ENCODE data around the gene FAM83E. TPM values are rescaled to one million over a fixed set of nuclear protein-coding genes. Genes with fewer than 3 reads are reported as not detected.

Gene FAM83E
- polyA plus RNA-seq, 2 of the 4 experiments (the other 2 are of a cell fraction) = 0.16 to 0.41 TPM

DNA sequence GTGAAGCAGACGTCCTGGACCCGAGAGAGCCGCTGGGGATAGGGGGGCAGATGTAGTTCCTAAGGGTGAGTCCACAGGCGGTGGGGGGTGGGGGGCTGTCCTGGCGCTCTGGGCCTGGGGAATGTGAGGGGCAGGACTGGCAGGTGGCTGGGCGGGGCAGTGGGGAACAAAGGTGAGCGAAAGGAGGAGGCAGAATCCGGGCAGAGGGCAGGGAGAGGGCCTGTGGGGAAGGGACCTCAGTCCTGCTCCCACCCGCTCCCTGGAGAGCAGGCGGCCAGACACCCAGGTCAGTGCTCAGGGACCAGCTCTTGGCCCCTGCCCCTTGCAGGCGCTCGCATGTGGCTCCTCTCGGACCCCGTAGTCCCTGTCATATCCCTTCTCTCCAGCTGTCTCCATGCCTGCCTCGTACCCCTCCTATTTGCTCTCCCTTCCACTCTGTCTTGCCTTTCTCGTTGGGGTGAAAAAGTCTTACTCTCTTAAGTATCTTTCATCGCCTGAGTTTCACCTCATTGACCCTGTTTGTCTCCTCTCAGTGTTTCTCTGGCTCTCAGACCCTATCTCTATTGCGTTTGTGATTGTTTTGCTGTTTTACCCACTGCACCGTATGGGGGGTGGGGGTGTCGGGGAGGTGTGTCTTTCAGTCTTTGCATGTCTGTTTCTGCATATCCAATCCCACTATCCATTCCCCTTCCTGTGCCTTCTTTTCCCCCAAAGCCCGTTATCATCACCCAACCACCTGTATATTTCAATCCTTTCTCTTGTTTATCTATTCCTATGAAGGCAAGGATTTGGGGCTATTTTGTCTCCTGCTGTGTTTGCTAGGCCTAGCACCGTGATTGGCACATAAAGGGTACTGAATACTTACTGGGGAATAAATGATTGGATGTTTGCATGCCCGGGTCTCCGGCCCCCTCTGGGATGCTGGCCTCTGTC, 10.2 kb upstream of the FAM83E start:
- peak overlapping the region; percentile 72 for H3K4me2 ChIP-seq
- H3K27ac ChIP-seq = peak overlapping the region in 1 of 2 experiments; percentile 73; a peak in 3 of 6 replicates
- FAIRE-seq (no peak), DNase-seq (ENCODE audit: low read depth in 1 of 2, low spot score in 1 of 2) (no peak), ATAC-seq (no peak)
- H3K4me1 ChIP-seq = peaks cover 24% of the 10 kb centered on the region
- H3K9me3 ChIP-seq = no peaks in the 10 kb centered on the region
- peak overlapping the region; percentile 29; the same call in 1 of the 3 replicates for H3K4me3 ChIP-seq
- WGBS (ENCODE audit: missing lambda C conversion rate) = 76% methylated on average over 22 of the region's 24 CpGs
- TF ChIP-seq, protein P1, sequence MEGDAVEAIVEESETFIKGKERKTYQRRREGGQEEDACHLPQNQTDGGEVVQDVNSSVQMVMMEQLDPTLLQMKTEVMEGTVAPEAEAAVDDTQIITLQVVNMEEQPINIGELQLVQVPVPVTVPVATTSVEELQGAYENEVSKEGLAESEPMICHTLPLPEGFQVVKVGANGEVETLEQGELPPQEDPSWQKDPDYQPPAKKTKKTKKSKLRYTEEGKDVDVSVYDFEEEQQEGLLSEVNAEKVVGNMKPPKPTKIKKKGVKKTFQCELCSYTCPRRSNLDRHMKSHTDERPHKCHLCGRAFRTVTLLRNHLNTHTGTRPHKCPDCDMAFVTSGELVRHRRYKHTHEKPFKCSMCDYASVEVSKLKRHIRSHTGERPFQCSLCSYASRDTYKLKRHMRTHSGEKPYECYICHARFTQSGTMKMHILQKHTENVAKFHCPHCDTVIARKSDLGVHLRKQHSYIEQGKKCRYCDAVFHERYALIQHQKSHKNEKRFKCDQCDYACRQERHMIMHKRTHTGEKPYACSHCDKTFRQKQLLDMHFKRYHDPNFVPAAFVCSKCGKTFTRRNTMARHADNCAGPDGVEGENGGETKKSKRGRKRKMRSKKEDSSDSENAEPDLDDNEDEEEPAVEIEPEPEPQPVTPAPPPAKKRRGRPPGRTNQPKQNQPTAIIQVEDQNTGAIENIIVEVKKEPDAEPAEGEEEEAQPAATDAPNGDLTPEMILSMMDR (IDR thresholded peaks at IDR 0.05) = no peak
- TF ChIP-seq CHD4 (IDR thresholded peaks at IDR 0.05; ENCODE audit: borderline replicate concordance) (no peak), FOSL2 (IDR thresholded peaks at IDR 0.05) (no peak), FOSL2 (CRISPR knock-in tag; IDR thresholded peaks at IDR 0.05) (no peak), ZNF302 (CRISPR knock-in tag; IDR thresholded peaks at IDR 0.05) (no peak), HEYL (CRISPR knock-in tag; IDR thresholded peaks at IDR 0.05) (no peak)
- TF ChIP-seq, protein P2, sequence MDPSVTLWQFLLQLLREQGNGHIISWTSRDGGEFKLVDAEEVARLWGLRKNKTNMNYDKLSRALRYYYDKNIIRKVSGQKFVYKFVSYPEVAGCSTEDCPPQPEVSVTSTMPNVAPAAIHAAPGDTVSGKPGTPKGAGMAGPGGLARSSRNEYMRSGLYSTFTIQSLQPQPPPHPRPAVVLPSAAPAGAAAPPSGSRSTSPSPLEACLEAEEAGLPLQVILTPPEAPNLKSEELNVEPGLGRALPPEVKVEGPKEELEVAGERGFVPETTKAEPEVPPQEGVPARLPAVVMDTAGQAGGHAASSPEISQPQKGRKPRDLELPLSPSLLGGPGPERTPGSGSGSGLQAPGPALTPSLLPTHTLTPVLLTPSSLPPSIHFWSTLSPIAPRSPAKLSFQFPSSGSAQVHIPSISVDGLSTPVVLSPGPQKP (IDR thresholded peaks at IDR 0.05; ENCODE audit: low read depth, low read length) = no peak
- POLR2A ChIA-PET = no interaction called here
- CTCF ChIA-PET = interaction anchor here (0.6 kb wide), 1 partner anchor 846 kb away, joined by 3 read pairs; no protein-coding TSS in a partner anchor

DNA sequence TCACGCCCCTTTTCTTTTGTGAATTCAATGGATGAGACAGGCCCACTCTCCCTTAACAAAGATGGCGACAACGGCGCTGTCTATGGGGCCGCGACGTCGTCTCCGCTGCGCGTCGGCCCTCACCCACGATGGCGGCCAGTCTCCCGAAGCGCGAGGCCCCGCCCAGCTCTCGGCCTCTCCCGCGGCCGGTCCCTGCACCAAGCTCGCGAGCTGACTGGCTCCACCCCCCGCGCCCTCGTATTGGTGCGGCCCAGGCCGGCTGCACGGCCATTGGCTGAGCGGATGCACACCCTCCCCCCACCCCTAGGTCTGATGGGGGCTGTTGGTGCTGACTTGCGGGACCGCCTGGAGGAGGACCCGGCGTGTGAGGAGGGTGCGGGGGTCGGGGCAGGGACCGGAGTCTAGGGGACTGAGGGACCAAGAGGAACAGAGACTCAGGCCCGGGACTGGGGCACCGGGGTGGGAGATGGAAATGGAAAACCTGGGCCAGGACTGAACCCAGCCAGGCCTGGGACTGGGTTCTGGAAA, 9.3 kb upstream of the FAM83E start:
- H3K4me1 ChIP-seq = peaks cover 27% of the 10 kb centered on the region
- peak overlapping the region; percentile 29 for H3K4me3 ChIP-seq
- DNase-seq (ENCODE audit: low read depth in 1 of 2, low spot score in 1 of 2) (peak; percentile 93 to 97), FAIRE-seq (no peak), ATAC-seq (peak; percentile 71 to 83)
- ChIA-PET POLR2A (interaction anchor here (0.9 to 1.0 kb wide), 2 partner anchors 10 to 14 kb away, joined by 3 to 9 read pairs; no protein-coding TSS in a partner anchor), CTCF (interaction anchor here (0.5 to 1.6 kb wide), 10 partner anchors 9 to 118 kb away, joined by 3 to 5 read pairs (median 3); partner anchors contain the start of genes CA11 and FAM83E)
- TF ChIP-seq KDM1A (IDR thresholded peaks at IDR 0.05; ENCODE audit: low read depth) (no peak), CHD2 (IDR thresholded peaks at IDR 0.05; ENCODE audit: low read length, partially characterized antibody) (peak; percentile 37), CEBPB (IDR thresholded peaks at IDR 0.05) (no peak), MAFK (IDR thresholded peaks at IDR 0.05; ENCODE audit: partially characterized antibody) (no peak)
- TF ChIP-seq, protein P3, sequence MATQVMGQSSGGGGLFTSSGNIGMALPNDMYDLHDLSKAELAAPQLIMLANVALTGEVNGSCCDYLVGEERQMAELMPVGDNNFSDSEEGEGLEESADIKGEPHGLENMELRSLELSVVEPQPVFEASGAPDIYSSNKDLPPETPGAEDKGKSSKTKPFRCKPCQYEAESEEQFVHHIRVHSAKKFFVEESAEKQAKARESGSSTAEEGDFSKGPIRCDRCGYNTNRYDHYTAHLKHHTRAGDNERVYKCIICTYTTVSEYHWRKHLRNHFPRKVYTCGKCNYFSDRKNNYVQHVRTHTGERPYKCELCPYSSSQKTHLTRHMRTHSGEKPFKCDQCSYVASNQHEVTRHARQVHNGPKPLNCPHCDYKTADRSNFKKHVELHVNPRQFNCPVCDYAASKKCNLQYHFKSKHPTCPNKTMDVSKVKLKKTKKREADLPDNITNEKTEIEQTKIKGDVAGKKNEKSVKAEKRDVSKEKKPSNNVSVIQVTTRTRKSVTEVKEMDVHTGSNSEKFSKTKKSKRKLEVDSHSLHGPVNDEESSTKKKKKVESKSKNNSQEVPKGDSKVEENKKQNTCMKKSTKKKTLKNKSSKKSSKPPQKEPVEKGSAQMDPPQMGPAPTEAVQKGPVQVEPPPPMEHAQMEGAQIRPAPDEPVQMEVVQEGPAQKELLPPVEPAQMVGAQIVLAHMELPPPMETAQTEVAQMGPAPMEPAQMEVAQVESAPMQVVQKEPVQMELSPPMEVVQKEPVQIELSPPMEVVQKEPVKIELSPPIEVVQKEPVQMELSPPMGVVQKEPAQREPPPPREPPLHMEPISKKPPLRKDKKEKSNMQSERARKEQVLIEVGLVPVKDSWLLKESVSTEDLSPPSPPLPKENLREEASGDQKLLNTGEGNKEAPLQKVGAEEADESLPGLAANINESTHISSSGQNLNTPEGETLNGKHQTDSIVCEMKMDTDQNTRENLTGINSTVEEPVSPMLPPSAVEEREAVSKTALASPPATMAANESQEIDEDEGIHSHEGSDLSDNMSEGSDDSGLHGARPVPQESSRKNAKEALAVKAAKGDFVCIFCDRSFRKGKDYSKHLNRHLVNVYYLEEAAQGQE (IDR thresholded peaks at IDR 0.05) = peak; percentile 51
- TF ChIP-seq, protein P4, sequence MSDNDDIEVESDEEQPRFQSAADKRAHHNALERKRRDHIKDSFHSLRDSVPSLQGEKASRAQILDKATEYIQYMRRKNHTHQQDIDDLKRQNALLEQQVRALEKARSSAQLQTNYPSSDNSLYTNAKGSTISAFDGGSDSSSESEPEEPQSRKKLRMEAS (IDR thresholded peaks at IDR 0.05) = 0 out of 2 replicates have a peak, but pooled peaks have one; percentile 40
- WGBS (ENCODE audit: missing lambda C conversion rate) = 54% methylated on average over 27 of the region's 40 CpGs
- H3K4me2 ChIP-seq = peak overlapping the region; percentile 72
- H3K9me3 ChIP-seq = no peaks in the 10 kb centered on the region
- H3K27ac ChIP-seq = peak overlapping the region; percentile 61 to 76
